HS-5 (cell line): ENCODE measurements around the gene DAPK1.

Experiments
- DNase-seq: peaks from one replicate; pipeline ENCODE4 v3.0.0-alpha.2; 2012; ENCODE audit warnings: low read depth

Gene DAPK1

DNA sequence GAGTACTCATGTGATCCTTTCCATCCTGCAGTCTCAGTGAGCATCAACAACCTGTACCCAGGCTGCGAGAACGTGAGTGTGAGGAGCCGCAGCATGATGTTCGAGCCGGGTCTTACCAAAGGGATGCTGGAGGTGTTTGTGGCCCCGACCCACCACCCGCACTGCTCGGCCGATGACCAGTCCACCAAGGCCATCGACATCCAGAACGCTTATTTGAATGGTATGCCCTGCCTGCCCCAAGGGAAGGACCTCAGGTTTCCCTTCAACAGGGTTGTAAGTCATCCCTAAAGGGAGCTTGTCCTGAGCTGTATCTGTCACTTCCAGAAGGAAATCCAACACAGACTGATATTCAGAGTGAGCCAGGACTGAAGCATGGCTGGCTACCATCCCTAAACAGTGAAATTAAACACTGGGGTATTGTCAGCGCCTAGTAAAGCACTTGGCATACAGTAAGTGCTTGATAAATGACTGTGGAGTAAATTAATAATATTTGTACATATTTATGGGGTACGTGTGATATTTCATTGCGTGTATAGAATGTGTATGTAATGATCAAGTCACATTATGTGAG is 188.9 kb downstream of the DAPK1 start:
- DNase-seq = no peak

DNA sequence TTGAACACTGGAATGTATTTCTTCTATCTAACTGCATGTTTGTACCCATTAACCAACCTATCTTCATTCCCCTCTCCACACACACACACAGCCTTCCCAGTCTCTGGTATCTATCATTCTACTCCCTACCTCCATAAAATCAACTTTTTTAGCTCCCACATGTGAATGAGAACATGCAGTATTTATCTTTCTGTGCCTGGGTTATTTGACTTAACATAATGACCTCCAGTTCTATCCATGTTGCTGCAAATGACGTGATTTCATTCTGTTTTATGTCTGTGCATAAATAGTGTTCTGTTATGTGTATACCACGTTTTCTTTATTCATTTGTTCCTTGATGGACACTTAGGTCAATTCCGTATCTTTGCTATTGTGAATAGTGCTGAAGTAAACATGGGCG is 189.5 kb downstream of the DAPK1 start:
- no peak for DNase-seq

DNA sequence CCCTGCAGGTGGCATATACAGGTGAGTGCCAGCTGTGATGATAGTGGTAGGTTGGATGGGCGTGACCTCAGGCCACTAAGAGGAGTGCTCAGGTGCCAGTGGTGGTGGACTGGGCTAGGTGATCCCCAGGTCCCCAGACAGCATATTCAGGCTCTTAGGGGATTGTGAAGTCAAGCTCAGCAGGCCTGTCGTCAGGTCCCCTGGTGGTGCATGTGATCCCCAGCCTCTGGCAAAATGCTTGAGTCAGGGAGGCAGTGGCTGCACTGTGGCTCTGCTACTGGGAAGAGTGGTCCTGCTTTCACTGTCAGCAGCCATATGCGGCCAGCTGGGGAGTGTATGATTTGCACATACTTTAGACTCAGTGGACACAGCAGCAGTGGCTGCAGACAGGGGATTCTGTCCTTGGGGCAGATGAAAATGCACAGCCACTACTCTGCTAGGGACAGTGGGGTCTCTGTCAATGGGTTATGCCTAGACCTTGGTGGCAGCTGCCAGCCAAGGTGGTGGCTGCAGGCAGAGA is 196.6 kb downstream of the DAPK1 start:
- no peak for DNase-seq

DNA sequence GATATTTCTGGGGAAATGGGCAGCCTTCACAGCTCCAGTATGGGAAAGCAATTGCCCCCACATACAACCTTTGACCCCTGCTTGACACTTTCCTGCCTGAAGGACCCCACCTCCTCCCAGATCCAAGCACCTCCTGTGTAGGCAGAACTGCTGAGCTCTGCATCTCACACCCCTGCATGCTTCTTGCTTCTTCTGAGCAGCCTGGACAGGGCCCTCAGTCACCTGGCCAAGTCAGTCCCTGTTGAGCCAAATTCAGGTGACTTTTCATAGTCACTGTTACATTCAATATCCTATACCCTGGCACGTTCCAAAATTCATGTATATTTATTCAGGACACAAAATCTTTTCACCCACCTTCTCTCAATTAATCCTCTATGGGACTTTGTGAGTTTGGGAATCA is 197.9 kb downstream of the DAPK1 start:
- DNase-seq = no peak

DNA sequence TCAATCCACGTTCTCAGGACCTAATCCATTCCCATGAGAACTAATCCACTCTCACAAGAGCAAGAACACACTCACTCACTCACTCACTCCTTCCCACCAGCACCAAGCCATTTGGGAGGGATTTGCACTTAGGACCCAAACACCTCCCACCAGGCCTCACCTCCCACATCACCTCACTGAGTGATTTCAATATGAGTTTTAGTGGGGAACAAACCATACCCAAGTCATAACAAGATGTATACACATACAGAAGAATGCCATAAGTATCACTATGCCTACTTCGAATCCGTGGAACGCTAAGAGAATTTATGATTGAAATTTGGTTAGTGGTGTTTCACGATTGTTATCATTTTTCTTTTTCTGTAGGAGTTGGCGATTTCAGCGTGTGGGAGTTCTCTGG is 199.0 kb downstream of the DAPK1 start:
- DNase-seq = no peak

DNA sequence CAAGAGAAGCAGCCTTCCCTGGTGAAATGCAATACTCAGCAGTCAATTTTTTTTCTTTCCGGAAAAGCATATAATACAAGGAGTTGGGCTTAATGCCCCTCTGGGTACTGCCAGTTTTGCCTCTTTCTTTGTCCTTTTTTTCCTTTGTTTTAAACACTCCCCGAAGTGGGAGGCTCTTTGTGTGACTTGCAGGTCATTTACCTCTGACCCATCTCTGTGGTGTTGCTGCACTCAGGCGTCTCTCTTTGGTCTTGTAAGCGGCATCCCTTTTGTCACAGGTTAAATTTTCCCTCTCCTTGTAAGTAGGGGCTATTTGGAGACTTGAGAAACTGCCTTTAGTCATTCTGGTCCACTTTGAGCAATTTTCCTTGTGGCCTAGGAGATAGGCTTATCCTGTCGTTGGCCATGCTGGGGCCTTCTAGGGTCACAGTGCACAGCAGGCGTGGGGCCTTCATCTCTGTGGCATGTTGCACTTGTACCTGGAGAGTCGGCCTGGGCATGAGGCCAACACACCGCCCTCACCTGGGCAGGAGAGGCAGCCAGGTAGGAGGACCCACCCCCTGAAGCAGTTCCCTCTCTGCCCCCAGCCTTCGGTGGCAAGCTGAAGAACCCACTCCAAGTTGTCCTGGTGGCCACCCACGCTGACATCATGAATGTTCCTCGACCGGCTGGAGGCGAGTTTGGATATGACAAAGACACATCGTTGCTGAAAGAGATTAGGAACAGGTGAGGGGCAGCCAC is 200.6 kb downstream of the DAPK1 start:
- DNase-seq = no peak

DNA sequence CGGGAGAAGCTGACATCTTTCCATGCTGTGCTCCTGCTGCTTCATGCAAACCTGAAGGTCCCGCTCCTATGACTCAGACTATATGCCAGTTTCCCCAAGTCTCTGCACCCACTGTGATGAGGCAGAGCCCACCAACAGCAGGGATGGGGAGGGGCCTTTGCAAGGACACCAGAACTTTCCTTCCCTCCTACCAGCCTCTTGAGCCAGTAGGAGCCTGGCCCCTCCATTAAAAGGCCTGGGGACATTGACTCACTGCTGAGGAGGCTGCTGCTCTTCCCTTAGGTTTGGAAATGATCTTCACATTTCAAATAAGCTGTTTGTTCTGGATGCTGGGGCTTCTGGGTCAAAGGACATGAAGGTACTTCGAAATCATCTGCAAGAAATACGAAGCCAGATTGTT is 202.2 kb downstream of the DAPK1 start:
- DNase-seq = no peak

DNA sequence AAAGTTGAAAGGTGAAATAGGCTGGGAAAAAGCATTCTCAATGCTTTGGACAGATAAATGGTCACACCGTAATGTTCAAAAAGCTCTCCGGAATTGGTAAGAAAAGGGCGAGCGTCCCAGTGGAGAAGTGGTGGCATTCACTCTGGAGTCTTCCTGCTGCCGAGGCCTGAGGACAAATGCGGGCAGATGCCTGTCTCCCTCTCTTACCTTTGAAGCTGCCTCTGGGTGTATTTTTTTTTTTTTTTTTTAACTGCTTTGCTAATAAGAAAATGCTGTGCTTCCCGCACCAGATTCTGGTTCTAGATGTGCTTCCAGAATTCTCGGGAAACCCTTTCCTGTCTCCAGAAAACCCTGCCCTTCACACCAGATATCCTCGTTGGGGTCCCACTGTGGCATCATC is 203.8 kb downstream of the DAPK1 start:
- no peak for DNase-seq

DNA sequence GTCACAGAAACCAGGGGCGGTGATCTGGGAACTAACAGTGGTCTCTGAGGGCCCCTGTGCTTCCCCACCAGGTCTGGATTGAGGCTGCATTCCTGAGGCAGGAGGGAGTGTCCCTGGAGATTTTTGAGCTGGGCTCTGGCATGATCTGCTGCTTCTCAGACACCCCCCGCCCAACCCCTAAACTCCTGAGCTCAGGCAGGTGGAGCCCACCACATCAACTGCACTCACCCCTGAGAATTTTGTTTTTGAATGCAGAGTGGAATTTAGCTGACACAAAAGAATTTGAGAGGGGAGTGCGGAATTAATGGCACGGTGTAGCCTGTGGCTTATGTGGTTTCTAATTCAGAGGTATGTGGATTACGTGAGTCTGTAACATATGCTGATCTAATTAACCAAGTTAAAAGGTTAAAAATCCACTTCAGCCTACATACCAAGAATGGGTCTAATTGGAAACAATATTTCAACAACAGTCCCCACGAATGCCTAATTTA is 204.3 kb downstream of the DAPK1 start:
- DNase-seq = no peak

DNA sequence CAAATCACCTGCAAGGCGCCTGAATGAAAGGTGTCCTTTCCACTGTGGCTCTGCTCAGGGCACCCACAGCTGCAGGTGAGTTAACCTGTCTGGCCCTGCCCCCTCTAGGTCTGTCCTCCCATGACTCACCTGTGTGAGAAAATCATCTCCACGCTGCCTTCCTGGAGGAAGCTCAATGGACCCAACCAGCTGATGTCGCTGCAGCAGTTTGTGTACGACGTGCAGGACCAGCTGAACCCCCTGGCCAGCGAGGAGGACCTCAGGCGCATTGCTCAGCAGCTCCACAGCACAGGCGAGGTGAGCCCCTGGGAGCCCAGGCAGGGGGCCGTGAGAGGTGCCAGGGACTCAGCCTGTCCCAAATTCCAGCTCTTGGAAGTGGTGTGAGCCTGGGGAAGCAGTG is 205.3 kb downstream of the DAPK1 start:
- DNase-seq = no peak

DNA sequence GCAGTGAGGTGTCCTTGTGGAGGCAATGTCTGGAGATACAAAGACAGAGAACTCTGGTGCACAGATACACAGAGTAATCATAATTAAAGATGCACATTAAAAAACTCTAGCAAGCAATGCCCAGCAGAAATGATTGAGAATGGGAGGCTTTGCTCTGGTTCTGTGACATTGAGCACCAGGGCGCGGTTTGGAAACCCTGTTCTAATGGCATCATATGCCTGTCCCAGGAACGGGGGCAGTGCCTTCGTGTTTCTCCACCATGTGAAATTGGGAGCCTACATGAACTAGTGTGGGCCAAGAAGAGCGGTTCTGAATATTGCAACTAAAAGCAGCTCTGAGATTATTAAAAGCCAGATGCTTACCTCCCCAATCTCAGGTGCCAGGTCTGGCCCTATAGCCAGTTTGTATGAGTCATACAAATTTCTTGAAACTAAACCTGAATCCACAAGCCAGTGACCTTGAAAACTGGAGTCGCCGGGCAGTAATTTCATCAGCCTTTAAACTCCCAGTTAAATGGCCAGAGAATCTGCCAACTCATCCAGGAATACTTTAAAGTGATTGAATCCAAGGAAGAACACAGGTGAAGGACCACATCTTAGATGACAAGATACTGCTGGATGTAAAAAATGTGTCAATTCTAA is 206.1 kb downstream of the DAPK1 start:
- no peak for DNase-seq

DNA sequence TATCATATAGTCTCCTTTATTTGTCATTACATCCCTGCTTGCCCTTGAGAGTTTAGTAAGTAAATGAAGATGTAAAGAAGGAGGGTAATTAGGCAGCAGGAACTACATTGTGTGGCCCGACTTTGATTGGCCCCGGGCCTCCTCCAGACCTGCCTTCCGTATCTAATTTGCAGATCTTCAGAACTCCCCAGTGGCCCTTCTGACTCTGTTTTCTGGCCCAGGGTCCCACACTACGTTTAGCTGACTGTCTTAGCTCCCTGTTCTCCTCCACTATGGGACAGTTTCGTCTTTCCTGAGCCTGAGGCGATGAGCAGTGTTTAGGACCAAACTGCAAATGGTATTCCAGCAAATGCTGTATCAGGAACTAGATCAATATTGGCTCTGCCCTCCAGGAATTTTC is 206.7 kb downstream of the DAPK1 start:
- DNase-seq = no peak

DNA sequence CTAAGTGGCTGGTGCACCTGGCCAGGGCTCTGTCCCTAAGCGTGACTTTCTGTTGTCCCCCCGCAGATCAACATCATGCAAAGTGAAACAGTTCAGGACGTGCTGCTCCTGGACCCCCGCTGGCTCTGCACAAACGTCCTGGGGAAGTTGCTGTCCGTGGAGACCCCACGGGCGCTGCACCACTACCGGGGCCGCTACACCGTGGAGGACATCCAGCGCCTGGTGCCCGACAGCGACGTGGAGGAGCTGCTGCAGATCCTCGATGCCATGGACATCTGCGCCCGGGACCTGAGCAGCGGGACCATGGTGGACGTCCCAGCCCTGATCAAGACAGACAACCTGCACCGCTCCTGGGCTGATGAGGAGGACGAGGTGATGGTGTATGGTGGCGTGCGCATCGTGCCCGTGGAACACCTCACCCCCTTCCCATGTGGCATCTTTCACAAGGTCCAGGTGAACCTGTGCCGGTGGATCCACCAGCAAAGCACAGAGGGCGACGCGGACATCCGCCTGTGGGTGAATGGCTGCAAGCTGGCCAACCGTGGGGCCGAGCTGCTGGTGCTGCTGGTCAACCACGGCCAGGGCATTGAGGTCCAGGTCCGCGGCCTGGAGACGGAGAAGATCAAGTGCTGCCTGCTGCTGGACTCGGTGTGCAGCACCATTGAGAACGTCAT is 208.5 kb downstream of the DAPK1 start:
- no peak for DNase-seq

DNA sequence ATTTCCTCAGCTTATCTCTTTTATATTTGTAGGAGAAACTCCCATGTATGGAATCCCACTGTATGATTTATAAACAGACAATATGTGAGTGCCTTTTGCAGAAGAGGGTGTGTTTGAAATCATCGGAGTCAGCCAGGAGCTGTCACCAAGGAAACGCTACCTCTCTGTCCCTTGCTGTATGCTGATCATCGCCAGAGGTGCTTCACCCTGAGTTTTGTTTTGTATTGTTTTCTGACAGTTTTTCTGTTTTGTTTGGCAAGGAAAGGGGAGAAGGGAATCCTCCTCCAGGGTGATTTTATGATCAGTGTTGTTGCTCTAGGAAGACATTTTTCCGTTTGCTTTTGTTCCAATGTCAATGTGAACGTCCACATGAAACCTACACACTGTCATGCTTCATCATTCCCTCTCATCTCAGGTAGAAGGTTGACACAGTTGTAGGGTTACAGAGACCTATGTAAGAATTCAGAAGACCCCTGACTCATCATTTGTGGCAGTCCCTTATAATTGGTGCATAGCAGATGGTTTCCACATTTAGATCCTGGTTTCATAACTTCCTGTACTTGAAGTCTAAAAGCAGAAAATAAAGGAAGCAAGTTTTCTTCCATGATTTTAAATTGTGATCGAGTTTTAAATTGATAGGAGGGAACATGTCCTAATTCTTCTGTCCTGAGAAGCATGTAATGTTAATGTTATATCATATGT is 210.3 kb downstream of the DAPK1 start:
- no peak for DNase-seq

DNA sequence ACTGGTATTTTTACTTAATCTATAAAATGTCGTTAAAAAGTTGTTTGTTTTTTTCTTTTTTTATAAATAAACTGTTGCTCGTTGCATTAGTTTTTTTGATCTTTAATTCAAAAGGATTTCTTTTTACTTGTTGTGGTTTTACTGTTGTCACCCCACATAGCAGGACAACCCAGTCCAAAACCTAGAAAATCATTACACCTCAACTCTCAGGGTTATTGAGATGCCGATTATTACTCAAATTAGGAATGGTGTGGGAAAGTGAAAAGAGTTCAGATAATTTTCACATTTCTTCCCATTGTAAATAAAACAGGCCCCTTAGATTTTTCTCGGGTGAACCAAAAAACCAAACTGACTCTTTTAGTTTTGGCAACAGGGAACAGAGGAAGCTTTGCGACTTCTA is 210.9 kb downstream of the DAPK1 start:
- no peak for DNase-seq

DNA sequence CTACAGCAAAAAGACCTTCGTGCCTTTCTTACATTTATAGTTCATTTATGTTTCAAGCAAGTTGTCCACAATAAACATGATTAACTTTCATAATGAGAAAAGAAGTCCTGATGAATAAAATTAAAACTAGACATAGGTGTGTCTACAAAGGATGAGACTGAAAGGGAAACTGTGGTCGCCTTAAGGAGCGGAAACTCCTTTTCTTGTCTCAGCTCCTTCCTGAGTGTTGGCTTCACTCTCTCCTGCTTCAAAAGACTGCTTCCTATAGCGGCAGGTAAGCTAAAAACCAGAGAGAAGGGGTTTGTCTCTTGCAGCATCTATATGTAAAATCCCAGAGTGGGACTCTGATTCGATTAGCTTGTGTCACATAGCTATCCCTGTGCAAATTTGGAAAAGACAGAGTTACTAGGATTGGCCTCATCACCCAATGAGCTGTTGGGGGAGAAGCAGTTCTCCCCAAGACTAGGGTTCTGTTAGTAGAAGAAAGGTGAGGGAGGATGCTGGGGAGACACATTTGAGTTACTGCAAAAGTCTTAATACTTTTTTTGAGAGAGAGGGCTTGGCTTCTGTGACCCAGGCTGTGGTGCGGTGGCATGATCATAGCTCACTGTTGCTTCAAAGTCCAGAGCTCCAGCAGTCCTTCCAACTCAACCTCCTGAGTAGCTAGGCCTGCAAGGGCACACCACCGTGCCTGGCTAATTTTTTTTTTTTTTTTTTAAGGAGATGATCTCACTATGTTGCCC is 211.5 kb downstream of the DAPK1 start:
- no peak for DNase-seq

DNA sequence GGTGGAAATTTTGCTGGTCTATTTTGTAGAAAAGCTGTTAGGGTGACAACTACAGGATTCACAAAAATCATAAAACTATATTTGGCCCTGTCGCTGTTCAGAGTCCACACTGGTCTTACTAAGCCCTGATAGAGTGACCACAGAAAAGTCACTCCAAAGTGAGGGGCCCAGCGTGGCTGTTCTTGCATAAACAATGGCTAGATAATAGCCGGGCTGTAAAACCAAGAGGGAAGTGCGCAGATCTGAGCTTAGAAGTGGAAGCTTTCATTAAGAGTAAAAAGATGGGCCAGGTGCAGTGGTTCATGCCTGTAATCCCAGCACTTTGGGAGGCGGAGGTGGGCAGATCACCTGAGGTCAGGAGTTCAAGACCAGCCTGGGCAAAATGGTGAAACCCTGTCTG is 212.8 kb downstream of the DAPK1 start:
- no peak for DNase-seq

DNA sequence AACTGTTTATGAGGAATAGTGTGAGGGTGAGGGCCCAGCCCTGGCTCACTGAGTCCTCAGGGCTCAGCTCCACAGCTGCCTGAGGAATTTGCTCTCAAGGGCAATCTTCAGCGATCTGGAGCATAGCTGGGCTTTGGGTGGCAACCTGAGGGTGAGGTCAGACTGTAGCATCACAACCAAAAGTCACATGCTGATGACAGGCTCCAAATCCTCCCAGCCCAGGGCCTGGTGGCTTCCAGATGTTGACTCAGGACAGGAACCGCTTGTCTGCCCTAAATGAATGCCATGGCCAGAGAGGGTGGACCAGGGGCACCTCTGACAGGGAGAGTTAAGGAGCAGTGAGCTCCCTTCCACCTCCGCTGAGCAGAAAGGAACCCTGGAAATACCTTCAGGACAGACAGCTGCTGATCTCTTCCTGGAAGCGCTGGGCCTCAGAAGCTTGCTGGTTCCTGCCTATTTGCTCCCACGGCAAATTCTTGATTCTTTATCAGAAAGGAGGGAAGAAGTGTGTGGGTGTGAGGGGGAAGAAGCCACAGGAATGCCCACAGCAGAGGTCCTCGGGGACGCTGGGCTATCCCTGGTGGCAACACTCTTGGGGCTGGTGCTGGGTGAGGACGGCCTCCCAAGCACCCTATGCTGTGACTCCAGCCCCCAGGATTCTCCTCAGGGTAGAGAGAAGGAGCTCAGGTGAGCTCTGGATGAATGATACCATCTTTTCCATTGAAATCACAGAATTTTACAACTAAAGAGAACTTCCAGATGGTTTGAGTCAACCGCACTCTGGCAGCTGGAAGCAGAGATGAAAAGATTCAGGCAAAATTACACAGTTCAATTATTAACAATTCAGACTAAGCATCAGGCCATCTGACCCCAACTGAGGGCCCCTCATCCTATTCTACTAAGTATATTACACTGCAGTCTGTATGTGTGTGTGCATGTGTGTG is 214.5 kb downstream of the DAPK1 start:
- DNase-seq = peak; percentile 73

DNA sequence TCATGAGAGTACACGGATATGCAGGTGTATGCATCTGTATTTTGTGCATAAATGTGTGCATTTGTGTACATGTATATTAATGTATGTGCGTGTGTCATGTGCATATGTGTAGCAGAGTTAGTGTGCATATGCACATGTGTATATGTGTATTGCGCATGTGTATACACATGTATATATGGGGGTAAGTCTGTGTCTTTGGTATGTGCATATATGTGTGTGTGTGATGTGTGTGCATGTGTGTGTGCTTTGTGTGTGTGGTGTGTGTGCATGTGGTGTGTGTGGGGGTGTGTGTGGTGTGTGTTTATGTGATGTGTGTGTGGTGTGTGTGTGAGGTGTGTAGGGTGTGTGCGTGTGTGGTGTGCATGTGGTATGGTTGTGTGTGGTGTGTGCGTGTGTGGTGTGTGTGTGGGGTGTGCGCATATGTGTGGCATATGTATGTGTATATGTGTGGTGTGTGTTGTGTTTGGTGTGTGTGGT is 215.2 kb downstream of the DAPK1 start:
- no peak for DNase-seq
